Kidney capillary endothelial cell (primary cell): ENCODE measurements around the gene NDE1.

Experiments used
- DNase-seq: peaks from one replicate; pipeline ENCODE4 v3.0.0-alpha.2; 2018; ENCODE audit warnings: low spot score

NDE1 gene

DNA sequence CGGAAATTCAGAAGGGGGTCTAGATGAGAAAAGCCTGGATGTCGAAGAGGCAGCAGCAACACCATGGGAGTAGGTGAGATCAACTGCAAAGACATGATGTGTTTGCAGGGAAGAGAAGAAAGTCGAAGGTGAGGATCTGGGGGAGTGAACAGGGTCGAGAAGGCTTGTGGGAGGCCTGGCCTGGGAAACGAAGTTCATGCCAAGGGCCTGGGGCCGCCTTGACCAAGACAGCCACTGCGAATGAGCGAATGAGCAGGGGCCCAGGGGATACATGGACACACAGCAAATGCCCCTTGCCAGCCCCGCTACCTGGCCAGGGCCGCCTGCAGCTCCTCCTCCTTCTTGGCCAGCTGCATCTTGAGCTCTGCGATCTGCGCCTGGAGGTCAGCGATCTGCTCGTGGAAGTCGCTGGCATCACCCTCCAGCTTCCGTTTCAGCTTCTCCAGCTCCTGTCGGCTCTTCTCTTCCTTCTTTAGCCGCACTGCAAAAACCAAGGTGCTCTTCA lies 87.1 kb downstream of the NDE1 start:
- no peak for DNase-seq

DNA sequence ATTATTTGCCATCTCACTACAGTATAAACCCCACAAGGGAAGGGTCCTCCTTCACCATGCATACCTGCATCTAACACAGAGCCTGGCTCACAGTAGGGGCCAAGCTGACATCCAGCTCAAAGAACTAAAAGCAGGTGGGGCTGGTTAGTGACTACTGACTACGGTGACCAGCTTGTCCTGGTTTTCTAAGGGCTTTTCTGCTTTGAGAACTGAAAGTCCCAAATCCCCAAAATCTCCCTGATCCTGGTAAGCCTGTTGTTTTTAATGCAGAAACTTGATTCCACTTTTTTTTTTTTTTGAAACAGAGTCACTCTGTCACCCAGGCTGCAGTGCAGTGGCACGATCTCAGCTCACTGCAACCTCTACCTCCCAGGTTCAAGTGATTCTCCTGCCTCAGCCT lies 89.4 kb downstream of the NDE1 start:
- no peak for DNase-seq

DNA sequence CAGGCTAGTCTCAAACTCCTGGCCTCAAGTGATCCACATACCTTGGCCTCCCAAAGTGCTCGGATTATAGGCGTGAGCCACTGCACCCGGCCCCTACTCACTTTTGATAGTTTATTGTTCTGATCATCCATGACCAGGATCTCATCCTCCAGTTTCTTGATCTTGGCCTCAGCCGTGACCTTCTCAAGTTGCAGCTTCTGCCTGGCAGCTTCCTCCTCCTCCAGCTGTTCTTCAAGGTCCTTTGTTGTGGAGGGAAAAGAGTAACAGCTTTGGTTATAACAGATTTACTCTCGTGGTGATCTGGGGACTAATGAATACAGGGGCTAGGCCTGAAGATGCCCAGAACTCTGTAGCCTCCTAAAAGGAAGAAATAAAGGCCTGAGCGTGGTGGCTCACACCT lies 89.9 kb downstream of the NDE1 start:
- DNase-seq: no peak

DNA sequence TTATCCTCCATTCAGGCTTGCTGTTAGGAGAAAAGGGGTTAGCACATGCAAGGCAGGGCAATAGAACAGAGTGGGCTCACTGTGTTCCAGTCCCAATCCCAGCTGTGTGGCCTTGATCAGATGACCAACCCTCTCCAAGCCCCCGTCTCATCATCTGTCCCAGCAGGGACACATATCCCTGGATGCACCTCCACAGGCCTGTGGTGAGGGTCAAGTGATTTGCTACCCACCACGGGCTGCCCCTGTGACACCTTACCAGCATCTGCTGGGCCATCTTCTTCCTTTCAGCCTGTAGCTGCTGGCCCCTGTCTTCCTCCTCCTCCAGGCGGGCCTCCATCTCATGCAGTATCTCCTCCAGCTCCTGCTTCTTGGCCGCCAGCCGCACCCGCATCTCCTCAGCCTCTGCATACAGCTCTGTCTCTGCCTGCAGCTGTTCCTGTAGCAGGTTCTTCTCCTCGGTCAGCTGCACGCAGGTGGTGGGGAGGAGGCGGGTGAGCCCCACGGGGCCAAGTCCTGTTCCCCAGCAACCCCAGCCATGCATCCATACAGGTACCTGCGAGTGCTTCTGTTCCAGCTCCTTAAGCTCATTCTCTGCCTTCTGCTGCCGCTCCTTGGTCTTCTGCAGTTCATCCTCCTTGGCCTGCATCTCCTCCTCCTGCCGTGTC lies 91.3 kb downstream of the NDE1 start:
- DNase-seq: no peak

DNA sequence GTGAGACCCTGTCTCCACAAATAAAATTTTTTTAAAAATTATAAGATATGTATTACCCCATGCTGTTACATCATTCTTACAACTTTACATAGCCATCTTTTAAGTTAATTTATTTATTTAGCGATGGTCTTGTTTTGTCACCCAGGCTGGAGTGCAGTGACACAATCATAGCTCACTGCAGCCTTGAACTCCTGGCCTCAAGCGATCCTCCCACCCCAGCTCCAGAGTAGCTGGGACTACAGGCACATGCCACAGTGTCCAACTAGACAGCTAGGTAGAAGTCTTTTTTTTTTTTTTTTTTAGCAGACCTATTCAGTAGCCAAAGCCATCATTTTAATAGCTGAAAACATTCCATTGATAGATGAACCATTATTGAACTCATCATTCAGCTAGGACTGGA lies 92.7 kb downstream of the NDE1 start:
- no peak for DNase-seq

DNA sequence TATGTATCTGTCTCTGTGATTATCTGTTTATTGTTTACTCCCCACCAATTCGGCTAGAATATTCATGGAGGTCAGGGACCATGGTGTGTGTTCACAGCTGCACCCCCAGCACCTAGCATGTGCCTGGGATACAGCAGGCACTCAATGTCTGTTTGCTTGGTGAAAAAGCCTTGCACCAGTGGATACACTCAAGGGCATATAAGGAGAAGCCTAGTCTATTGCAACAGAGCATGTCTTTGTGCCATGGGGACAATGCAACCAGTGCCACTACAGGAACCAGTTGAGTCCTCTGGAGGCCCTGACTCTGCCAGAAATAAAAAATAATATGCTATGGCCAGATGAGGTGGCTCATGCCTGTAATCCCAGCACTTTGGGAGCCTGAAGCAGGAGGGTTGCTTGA lies 93.6 kb downstream of the NDE1 start:
- DNase-seq: no peak

DNA sequence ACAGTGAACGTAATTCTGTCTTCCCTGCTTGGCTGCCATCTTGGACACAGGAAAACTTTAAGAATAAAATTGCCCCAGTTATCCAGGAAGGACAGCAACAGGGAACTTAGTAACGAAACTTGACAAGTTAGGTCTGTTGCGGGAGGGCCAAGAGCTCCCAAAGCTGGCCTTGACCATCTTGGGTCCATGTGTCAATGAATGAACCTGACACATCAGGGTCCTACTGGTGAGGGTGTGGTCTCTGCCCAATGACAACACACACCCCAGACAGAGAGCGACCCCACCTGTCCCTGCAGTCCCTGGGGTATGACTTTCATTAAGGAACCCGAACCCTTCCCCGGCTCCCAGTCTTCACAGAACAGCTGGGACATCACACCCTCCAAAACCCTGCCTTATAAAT lies 96.3 kb downstream of the NDE1 start:
- DNase-seq: no peak

DNA sequence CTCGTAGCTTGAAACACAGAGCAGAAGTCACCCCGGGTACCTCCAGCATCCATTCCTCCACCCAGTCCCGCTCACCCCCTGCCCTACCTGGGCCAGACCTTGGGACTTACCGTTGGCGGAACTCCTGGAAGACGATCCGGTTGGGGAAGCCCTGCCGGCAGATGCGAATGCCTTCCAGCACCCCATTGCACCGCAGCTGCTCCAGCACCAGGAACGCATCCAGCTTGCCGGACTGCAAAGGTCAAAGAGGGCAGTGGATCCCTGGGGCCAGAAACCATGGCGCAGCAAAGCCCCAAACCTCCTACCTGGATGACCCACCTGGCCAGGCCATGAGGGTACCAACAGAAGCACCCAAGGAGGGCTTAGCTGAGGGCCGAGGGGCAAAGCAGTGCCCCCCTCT lies 97.9 kb downstream of the NDE1 start:
- DNase-seq: no peak

DNA sequence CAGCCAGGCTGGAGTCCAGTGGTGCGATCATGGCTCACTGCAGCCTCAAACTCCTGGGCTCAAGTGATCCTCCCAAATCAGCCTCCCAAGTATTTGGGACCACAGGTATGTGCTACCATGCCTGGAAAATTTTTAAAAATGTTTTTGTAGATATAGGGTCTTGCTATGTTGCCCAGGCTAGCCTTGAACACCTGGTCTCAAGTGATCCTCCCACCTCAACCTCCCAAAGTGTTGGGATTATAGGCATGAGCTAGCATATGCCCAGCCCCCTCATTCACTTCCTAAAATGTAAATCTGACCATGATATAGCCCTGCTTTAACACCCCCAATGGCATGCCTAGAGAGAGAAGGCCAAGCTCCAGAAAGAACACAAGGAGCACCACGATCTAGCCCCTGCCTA lies 98.6 kb downstream of the NDE1 start:
- DNase-seq: no peak

DNA sequence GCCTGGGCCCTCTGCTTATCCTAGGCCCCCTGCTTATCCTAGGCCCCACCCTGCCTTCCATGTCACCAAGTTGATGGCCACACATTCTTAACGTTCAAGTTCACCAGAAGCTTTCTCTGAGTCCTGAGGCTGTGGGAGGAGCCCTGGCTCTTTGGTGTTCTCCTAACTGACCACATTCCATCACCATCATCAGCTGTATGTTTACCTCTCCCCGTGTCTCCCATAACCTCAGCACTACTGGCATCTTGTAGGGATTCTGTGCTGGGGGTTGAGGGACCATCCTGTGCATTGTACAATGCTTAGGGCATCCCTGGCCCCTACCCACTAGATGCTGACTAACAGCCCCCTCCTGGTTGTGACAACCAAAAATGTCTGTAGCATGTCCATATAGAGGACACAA lies 99.3 kb downstream of the NDE1 start:
- DNase-seq: no peak

DNA sequence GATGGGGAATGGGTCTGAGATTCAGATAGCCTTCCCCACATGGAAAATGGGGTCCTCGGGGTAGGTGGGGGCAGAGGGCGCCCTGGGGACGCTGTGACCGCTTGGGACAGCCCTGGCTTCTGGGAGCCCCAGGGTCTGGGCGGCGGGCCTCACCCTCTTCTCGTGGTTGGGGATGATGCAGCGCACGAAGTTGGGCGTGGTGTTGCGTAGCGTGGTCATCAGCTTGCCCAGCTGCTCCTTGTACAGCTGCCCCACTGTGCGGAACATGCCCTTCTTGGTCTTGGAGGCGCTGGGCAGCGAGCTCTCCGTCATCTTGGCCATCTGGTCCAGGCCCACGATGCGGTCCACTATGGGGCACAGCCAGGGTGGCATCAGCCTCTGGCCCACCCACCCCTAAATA lies 99.9 kb downstream of the NDE1 start:
- DNase-seq: no peak

DNA sequence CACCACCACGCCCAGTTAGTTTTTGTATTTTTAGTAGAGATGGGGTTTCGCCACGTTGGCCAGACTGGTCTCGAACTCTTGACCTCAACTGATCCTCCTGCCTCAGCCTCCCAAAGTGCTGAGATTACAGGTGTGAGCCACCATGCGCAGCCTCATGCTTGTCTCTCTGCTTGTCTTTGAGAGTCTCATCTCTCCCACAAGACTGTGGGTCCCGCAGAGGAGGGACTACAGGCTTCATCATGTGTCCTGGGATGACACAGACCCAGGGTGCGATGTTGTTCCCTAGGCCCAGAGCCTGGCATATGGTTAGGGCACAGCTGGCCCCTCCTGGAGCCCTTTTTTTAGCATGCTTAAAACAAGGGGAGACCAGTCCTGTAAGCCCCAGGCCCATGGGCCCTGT lies 101.9 kb downstream of the NDE1 start:
- no peak for DNase-seq

DNA sequence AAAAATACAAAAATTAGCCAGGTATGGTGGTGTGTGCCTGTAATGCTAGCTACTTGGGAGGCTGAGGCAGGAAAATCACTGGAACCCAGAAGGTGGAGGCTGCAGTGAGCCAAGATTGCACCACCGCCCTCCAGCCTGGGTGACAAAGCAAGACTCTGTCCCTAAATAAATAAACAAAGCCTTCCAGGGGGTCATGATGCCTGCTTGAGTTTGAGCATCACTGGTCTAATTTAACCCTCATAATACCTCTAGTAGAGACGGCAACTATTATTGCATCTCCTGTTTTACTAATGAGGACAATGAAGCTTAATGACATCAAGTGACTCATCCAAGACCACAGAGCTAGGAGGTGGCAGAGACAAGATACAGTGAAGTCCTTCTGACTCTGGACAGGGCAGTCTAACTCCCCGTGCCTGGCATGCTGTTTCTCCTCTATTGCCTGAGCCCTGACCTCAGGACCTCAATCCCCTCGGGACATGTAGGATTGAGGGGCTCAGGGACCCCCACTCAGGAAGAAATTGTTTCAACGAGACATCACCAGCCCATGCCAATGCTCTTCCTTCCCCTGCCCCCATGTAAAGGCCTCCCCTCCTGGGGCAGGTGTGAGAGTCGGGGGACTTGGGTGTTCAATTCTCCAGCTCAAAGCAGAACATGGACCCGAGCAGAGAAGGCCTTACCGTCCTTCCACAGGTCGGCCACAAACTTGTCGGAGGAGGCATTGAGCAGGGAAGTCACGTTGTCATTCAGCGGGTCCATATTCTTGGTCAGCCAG lies 102.9 kb downstream of the NDE1 start:
- no peak for DNase-seq

DNA sequence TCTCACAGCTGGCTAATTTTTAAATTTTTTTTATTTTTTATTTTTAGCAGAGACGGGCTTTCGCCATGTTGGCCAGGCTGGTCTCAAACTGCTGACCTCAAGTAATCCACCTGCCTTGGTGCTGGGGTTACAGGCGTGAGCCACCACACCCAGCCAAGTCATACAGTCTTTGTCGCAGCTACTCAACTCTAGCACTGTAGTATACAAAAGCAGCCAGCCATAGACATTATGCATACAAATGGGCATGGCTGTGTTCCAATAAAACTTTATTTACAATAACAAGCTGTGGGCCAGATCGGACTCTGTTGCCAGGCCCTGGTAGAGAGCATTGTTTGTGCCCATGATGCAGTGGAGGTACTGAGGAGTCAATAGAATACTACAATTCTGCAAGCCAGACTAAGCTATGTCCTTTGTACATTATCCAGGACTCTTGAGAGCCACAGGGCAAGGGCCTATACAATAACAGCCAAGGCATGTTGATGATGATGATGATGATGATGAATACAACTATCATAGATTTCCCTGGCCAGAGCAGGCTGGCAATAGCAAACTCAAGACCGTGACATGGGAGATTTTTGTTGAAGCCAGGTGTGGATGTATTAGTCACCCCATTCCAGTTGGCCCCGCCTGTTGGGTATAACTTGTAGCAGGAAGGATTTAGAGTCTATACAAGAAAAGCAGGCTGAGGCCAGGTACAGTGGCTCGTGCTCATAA lies 104.9 kb downstream of the NDE1 start:
- no peak for DNase-seq

DNA sequence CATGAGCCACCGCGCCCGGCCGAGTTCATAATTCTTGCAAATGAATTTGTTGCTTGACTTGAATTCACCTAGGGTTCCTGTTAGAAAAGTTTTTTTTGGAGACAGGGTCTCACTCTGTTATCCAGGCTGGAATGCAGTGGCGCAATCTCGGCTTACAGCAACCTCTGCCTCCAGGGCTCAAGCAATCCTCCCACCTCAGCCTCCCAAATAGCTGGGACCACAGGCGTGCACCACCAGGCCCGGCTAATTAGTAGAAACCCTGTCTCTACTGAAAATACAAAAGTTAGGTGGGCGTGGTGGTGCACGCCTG lies 107.0 kb downstream of the NDE1 start:
- no peak for DNase-seq

DNA sequence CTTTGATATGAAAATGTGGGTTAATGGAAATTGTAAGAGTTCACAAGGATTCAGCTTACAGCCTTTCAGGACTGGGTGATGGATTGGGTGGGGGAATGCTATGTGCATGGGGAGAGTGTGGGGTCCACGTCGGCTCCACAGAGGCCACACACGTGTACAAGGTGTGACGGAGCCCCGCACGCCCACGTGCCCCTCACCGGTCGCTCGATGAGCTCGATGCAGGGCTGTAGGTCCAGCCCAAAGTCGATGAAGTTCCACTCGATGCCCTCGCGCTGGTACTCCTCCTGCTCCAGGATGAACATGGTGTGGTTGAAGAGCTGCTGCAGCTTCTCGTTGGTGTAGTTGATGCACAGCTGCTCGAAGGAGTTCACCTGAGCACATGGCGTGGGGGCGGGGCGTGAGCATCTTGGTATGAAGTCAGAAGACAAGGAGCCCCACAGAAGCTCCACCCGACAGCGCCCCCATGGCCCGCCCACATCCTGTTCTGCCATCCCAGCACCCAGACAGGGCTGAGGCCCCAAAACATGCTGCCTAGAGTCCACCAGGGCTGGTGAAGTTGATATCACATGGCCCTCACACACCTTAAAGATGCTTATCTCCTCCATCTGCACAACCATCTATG lies 107.7 kb downstream of the NDE1 start:
- no peak for DNase-seq

DNA sequence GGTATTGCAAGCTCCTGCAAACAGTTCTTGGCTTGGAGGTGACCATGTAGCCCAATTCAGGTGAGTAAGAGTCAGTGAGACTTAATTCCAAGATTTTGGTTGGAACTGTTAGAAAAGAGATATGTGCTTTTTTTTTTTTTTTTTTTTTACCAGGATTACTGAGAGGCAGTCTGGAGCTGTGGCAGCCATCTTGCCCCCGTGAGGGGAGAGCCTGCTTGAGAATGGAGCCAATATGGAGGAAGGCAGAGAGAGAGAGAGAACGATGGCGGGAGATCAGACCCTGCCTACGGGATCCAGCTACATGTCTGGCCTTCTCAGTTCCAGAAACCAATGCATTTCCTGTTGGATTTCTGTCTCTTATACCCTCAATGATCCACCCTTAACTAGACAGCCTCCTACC lies 109.0 kb downstream of the NDE1 start:
- DNase-seq: no peak

DNA sequence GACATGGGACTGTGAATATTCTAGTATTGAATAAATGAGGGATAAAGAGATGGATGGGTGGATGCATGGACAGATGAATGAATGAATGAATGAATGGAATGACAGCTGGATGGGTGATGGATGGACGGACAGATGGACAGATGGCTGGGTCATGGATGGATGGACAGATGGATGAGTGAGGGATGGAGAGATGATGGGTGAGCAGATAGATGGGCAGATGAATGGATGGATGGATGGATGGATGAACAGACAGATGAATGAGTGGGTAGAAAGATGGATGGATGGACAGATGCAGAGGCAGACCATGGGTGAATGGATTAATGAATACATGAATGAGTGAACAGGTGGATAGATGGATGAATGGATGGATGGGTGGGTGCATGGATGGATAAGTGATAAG lies 110.1 kb downstream of the NDE1 start:
- DNase-seq: no peak

DNA sequence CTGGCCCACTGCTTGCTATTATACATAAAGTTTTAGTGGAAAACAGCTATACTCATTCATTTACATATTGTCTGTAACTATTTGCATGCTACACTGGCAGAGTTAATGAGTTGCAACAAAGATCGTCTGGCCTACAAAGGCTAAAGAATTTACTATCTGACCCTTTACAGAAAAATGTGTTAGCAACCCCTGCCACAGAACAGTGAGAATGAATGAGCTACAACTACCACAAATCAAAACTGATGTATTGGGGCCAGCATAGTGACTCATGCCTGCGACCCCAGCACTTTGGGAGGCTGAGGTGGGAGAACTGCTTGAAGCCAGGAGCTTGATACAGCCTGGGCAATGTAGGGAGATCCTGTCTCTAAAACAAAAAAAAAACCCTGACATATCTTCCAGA lies 114.1 kb downstream of the NDE1 start:
- DNase-seq: no peak

DNA sequence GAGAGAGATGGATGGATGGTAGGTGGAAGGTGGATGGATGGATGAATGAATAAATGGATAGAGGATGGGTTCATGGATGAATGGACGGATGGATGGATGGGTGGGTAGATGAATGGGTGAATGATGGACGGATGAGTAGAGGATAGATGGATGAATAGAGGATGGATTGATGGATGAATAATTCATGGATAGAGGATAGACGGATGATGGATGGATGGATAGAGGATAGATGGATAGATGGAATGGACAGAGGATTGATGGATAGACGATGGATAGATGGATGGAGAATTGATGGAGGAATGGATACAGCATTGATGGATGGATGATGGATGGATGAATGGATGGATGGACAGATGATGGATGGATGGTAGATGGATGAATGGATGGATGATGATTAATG lies 115.1 kb downstream of the NDE1 start:
- no peak for DNase-seq

DNA sequence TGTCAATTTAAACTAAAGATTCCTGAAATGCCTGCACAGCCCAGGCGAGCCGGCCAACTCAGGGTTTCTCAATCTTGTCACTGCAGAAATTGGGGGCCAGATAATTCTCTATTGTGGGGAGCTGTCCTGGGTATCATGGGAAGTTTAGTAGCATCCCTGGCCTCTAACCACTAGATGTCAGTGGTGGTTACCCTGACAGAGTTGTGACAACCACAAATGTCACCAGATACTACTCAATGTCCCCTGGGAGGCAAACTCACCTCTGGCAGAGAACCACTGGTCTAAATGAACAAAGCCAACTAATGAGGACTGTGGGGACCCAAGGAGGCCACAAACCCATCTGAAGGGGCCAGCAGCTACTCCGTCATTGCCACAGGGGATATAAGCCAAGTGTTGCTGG lies 115.8 kb downstream of the NDE1 start:
- peak; percentile 47 for DNase-seq

DNA sequence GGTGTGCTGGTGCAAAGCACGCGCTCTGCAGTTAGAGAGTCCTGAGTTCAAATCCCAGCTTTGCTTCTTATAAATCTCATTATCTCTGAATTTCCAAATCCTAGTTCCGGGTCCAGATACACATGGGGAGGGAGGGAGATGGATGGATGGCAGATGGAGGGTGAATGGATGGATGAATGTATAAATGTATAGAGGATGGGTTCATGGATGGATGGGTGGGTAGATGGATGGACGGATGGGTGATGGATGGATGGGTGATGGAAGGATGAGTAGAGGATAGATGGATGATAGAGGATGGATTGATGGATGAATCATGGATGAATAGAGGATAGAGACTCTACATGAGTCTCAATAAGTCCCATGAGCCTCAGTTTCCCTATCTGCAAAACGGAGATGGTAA lies 116.9 kb downstream of the NDE1 start:
- DNase-seq: no peak

DNA sequence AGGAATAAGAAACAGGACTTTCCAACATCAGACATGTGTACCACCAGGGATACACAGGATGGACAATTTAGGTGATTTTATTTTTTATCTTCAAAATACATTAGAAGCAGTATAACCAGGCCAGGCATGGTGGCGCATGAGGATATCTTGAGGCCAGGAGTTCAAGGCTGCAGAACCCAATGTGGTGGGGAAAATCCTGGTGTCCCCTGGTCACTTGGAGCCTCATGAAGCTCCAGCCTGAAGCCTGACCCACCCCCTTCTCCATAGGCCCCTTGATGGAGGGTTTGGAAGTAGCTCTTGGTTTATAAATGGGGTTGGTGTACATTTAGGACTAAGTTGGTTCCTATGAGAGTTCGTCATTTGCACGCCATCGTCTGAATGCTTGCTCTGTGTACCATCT lies 118.2 kb downstream of the NDE1 start:
- no peak for DNase-seq
